SH-SY5Y (cell line): ENCODE data around the gene RASSF1.
A peak's percentile ranks its signal among the peaks of the same experiment; 100 is the strongest.

Source experiments
- GATA2 ChIP-seq: IDR thresholded peaks from 2 replicates; pipeline ENCODE4 v1.6.1; 2011; ENCODE audit warnings: mild to moderate bottlenecking, low read depth, low read length
- GATA3 ChIP-seq: IDR thresholded peaks from 2 replicates; pipeline ENCODE4 v1.6.1; 2011; ENCODE audit warnings: low read depth, mild to moderate bottlenecking, low read length, moderate library complexity

Gene RASSF1

GRCh38 chr3:50341537-50341936, 901 bp upstream of the RASSF1 start:
- TF ChIP-seq GATA2 (no peak), GATA3 (no peak)

- TF ChIP-seq GATA2: no peak
- no peak for TF ChIP-seq GATA3
These were observed 539 bp downstream of the RASSF1 start for GRCh38 chr3:50340147-50340447.

GRCh38 chr3:50339485-50340146, 1.0 kb downstream of the RASSF1 start:
- TF ChIP-seq GATA2 (no peak), GATA3 (no peak)

GRCh38 chr3:50338965-50339364, 1.7 kb downstream of the RASSF1 start:
- TF ChIP-seq GATA2 (no peak), GATA3 (no peak)

- no peak for TF ChIP-seq GATA3
- TF ChIP-seq GATA2: peak; percentile 25; the same call in 1 of the 2 replicates
These were observed 3.3 kb downstream of the RASSF1 start for GRCh38 chr3:50337175-50337861.

- TF ChIP-seq GATA3 (no peak), GATA2 (peak; percentile 60)
These were observed 4.0 kb downstream of the RASSF1 start for GRCh38 chr3:50336452-50337174.

- no peak for TF ChIP-seq GATA2
- TF ChIP-seq GATA3: no peak
These were observed 6.1 kb downstream of the RASSF1 start for GRCh38 chr3:50334339-50335075.

- TF ChIP-seq GATA3 (no peak), GATA2 (no peak)
These were observed 6.8 kb downstream of the RASSF1 start for GRCh38 chr3:50333744-50334328.

- TF ChIP-seq GATA2: no peak
- no peak for TF ChIP-seq GATA3
These were observed 9.2 kb downstream of the RASSF1 start for GRCh38 chr3:50331364-50331907.

- no peak for TF ChIP-seq GATA3
- TF ChIP-seq GATA2: no peak
These were observed 10.3 kb downstream of the RASSF1 start for GRCh38 chr3:50330330-50330729.

- TF ChIP-seq GATA2 (no peak), GATA3 (no peak)
These were observed 12.5 kb downstream of the RASSF1 start, which contains the start of gene TUSC2 for GRCh38 chr3:50327943-50328691. TUSC2 (minus strand) TSS chr3:50328223; CDS start chr3:50328099, 124 bp downstream.

- TF ChIP-seq GATA3: no peak
- no peak for TF ChIP-seq GATA2
These were observed 13.5 kb downstream of the RASSF1 start for GRCh38 chr3:50327129-50327528.

- no peak for TF ChIP-seq GATA3
- no peak for TF ChIP-seq GATA2
These were observed 14.5 kb downstream of the RASSF1 start for GRCh38 chr3:50326182-50326541.
